ENCODE data around the gene ADAM19.

- TF ChIP-seq CTCF (IDR thresholded peaks at IDR 0.05; ENCODE audit: low read depth, low read length) (no peak), EZH2phosphoT487 (IDR thresholded peaks at IDR 0.05; ENCODE audit: low read depth) (no peak)
Measured at GRCh38 chr5:157571357-157571827, 4.2 kb downstream of the ADAM19 start.

Measured in OCI-LY3 (cell line).